Vagina (tissue), 2 donors: ENCODE results near the gene BCAM. TPM values are rescaled to one million over a fixed set of nuclear protein-coding genes. Genes with fewer than 3 reads are reported as not detected.

ENCODE experiments used
- DNase-seq, 2 donors: peaks; one replicate each; pipeline ENCODE4 v3.0.0-alpha.2; 2017; ENCODE audit errors: extremely low spot score in 2 of 2
- H3K27ac ChIP-seq: fragments of 200-600 bp; sonication (generic); one replicate; pipeline ENCODE4 v1.5.1; 2019
- H3K27me3 ChIP-seq: fragments of 200-600 bp; sonication (generic); one replicate; pipeline ENCODE4 v1.5.1; 2019
- H3K36me3 ChIP-seq, 2 donors: fragments of 200-600 bp; sonication (generic); one replicate each; pipeline ENCODE4 v1.5.1; 2017 to 2019
- H3K4me1 ChIP-seq: fragments of 200-600 bp; sonication (generic); one replicate; pipeline ENCODE4 v1.5.1; 2019
- H3K4me3 ChIP-seq, 2 donors: fragments of 200-600 bp; sonication (generic); 1 replicate in 1 of 2; 2 replicates in 1 of 2; pipeline ENCODE4 v1.5.1; 2016 to 2019
- H3K9me3 ChIP-seq: fragments of 200-600 bp; sonication (generic); one replicate; pipeline ENCODE4 v1.5.1; 2019
- CTCF ChIP-seq, 3 experiments: fragments of 450-650 bp in 2 of 3; fragments of 200-600 bp in 1 of 3; sonication (generic) in 1 of 3; IDR thresholded peaks; one replicate each; pipeline ENCODE4 v1.5.1; 2017 to 2019; ENCODE audit warnings: antibody characterized with exemption in 3 of 3, mild to moderate bottlenecking in 2 of 3, moderate library complexity in 2 of 3
- POLR2A ChIP-seq, 2 donors: fragments of 450-650 bp; IDR thresholded peaks; one replicate each; pipeline ENCODE4 v1.6.1; 2017; ENCODE audit warnings: antibody characterized with exemption in 2 of 2, mild to moderate bottlenecking in 2 of 2, moderate library complexity in 2 of 2
- POLR2AphosphoS5 ChIP-seq, 2 donors: sonication (generic); formaldehyde crosslinking; IDR thresholded peaks; one replicate each; pipeline ENCODE4 v1.9.0; 2017; ENCODE audit warnings: antibody characterized with exemption in 2 of 2, mild to moderate bottlenecking in 2 of 2, low read depth in 1 of 2; ENCODE audit not compliant: insufficient read depth in 1 of 2
- intact Hi-C: fragments of 100-400 bp; cut with DNase I; formaldehyde crosslinking; loops from one replicate; pipeline ENCODE4 v1.15.1; 2023
- total RNA-seq: library from RNA; depleted of rRNA; stranded (reverse); fragments of >200 nt; gene quantifications from one replicate; pipeline ENCODE4 v1.2.3, GENCODE V29; 2016

Gene BCAM
- total RNA-seq, 1 donor from 2014 or later, result 57.2 TPM

DNA sequence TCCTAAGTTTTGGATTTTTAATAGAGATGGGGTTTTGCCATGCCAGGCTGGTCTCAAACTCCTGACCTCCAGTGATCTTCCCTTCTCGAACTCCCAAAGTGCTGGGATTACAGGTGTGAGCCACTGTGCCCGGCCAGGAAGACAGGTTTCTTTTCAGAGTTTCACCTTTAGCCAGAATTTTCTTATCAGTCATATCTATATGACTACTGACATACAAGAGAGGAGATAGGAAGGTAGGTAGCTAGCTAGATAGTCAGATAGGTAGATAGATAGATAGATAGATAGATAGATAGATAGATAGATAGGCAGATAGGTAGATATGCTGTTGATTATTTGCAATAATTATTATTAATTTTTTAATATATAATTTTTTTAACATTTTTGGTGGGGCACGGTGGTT lies 23.6 kb upstream of the BCAM start:
- intact Hi-C loops, result no loop called here
- Histone ChIP-seq H3K9me3 (no peaks in the 10 kb centered on the region), H3K27ac (no peak overlapping the region), H3K4me1 (no peaks in the 10 kb centered on the region), H3K36me3 (no peaks in the 10 kb centered on the region), H3K4me3 (no peak overlapping the region), H3K27me3 (no peaks in the 10 kb centered on the region)
- TF ChIP-seq POLR2AphosphoS5 (IDR thresholded peaks at IDR 0.05; ENCODE audit: insufficient read depth in 1 of 2, low read depth in 1 of 2) (no peak), POLR2A (IDR thresholded peaks at IDR 0.05) (no peak), CTCF (IDR thresholded peaks at IDR 0.05) (no peak)
- DNase-seq, result no peak

- Histone ChIP-seq H3K36me3 (no peaks in the 10 kb centered on the region), H3K9me3 (no peaks in the 10 kb centered on the region), H3K27ac (no peak overlapping the region), H3K27me3 (no peaks in the 10 kb centered on the region), H3K4me3 (no peak overlapping the region), H3K4me1 (no peaks in the 10 kb centered on the region)
- TF ChIP-seq CTCF (IDR thresholded peaks at IDR 0.05), result no peak
- TF ChIP-seq POLR2AphosphoS5 (IDR thresholded peaks at IDR 0.05; ENCODE audit: insufficient read depth in 1 of 2, low read depth in 1 of 2), result no peak
- TF ChIP-seq POLR2A (IDR thresholded peaks at IDR 0.05), result no peak
- intact Hi-C loops, result no loop called here
- DNase-seq, result no peak
Observed at GRCh38 chr19:44785993-44786392, 22.9 kb upstream of the BCAM start.

- TF ChIP-seq POLR2AphosphoS5 (IDR thresholded peaks at IDR 0.05; ENCODE audit: insufficient read depth in 1 of 2, low read depth in 1 of 2) (no peak), POLR2A (IDR thresholded peaks at IDR 0.05) (no peak), CTCF (IDR thresholded peaks at IDR 0.05) (no peak)
- Histone ChIP-seq H3K4me1 (no peaks in the 10 kb centered on the region), H3K27me3 (no peaks in the 10 kb centered on the region), H3K4me3 (no peak overlapping the region), H3K36me3 (no peaks in the 10 kb centered on the region), H3K9me3 (no peaks in the 10 kb centered on the region), H3K27ac (no peak overlapping the region)
- intact Hi-C loops, result no loop called here
- no peak for DNase-seq
Observed at GRCh38 chr19:44788971-44789370, 19.9 kb upstream of the BCAM start.

DNA sequence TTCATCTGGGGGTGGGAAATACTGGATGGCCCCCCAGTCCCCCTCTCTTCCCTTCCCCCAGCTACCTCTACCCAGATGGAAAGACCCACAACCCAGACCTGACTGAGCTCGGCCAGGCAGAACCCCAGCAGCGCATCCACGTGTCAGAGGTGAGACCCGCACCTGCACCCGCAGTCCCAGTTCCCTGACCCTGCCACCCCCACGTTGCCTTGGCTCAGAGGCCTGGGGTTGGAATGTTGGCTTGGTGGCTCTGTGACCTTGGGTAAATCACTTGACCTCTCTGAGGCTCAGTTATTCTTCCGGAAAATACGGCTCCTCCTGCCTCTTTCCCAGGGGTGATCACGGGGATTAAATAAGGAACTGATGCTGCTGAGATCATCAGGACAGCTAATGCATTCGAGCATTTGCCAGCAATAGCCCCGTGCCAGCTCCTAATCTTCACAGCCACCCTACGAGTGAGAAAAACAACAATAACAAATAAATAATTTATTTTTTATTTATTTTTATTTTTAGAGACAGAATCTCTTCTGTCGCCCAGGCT lies 18.9 kb upstream of the BCAM start:
- intact Hi-C loops, result no loop called here
- no peaks in the 10 kb centered on the region for H3K27me3 ChIP-seq
- no peak overlapping the region for H3K4me3 ChIP-seq
- H3K9me3 ChIP-seq, result no peaks in the 10 kb centered on the region
- no peak for TF ChIP-seq CTCF (IDR thresholded peaks at IDR 0.05)
- TF ChIP-seq POLR2AphosphoS5 (IDR thresholded peaks at IDR 0.05; ENCODE audit: insufficient read depth in 1 of 2, low read depth in 1 of 2), result no peak
- no peaks in the 10 kb centered on the region for H3K4me1 ChIP-seq
- DNase-seq, result no peak
- H3K36me3 ChIP-seq, result no peaks in the 10 kb centered on the region
- no peak overlapping the region for H3K27ac ChIP-seq

- Histone ChIP-seq H3K4me3 (no peak overlapping the region), H3K27ac (no peak overlapping the region), H3K36me3 (no peaks in the 10 kb centered on the region), H3K4me1 (no peaks in the 10 kb centered on the region), H3K9me3 (no peaks in the 10 kb centered on the region), H3K27me3 (no peaks in the 10 kb centered on the region)
- no peak for DNase-seq
- TF ChIP-seq CTCF (IDR thresholded peaks at IDR 0.05), result no peak
- no peak for TF ChIP-seq POLR2AphosphoS5 (IDR thresholded peaks at IDR 0.05; ENCODE audit: insufficient read depth in 1 of 2, low read depth in 1 of 2)
- no peak for TF ChIP-seq POLR2A (IDR thresholded peaks at IDR 0.05)
- intact Hi-C loops, result no loop called here
Observed at GRCh38 chr19:44792281-44792680, 16.6 kb upstream of the BCAM start.
